ENCODE results near the gene PHKG2.

The PHKG2 gene

GRCh38 chr16:30758988-30759491, 10.8 kb downstream of the PHKG2 start:
- no peak for DNase-seq

GRCh38 chr16:30760001-30760559, 11.9 kb downstream of the PHKG2 start:
- DNase-seq: no peak

- DNase-seq: no peak
Measured at GRCh38 chr16:30760577-30761426, 12.6 kb downstream of the PHKG2 start.

GRCh38 chr16:30761427-30761927, 13.3 kb downstream of the PHKG2 start:
- peak; percentile 29 for DNase-seq

- peak; percentile 94 for DNase-seq
Measured at GRCh38 chr16:30761928-30762902, 14.0 kb downstream of the PHKG2 start, which contains the start of the genes CFAP119 and RNF40. TSS of gene CFAP119 (minus strand) at chr16:30762062. CDS start at chr16:30761748, 314 bp downstream. TSS of gene RNF40 (plus strand) at chr16:30762322. CDS start at chr16:30762546, 224 bp downstream.

GRCh38 chr16:30762991-30763725, 14.9 kb downstream of the PHKG2 start:
- DNase-seq: no peak

- DNase-seq: no peak
Measured at GRCh38 chr16:30764086-30764485, 15.9 kb downstream of the PHKG2 start.

- DNase-seq: no peak
Measured at GRCh38 chr16:30764816-30765465, 16.7 kb downstream of the PHKG2 start.

GRCh38 chr16:30766206-30766932, 18.1 kb downstream of the PHKG2 start:
- DNase-seq: no peak

GRCh38 chr16:30766933-30767284, 18.7 kb downstream of the PHKG2 start:
- DNase-seq: no peak

- DNase-seq: peak; percentile 68
Measured at GRCh38 chr16:30767767-30768465, 19.7 kb downstream of the PHKG2 start.

GRCh38 chr16:30768583-30769181, 20.5 kb downstream of the PHKG2 start:
- DNase-seq: no peak

- DNase-seq: no peak
Measured at GRCh38 chr16:30769379-30770089, 21.3 kb downstream of the PHKG2 start.

- no peak for DNase-seq
Measured at GRCh38 chr16:30771726-30772125, 23.5 kb downstream of the PHKG2 start.

GRCh38 chr16:30773826-30774225, 25.6 kb downstream of the PHKG2 start:
- no peak for DNase-seq

GRCh38 chr16:30774367-30775130, 26.3 kb downstream of the PHKG2 start:
- no peak for DNase-seq

GRCh38 chr16:30775131-30775391, 26.8 kb downstream of the PHKG2 start:
- DNase-seq: no peak

GRCh38 chr16:30775392-30776188, 27.4 kb downstream of the PHKG2 start:
- peak; percentile 58 for DNase-seq

Data from CD4-positive, alpha-beta T cell treated with Interleukin-10 for 1 hour (primary cell).